Thymus (tissue), 11 donors: ENCODE measurements around the gene NHERF2. TPM values are rescaled to one million over a fixed set of nuclear protein-coding genes. Genes with fewer than 3 reads are reported as not detected.
"Not testable (repeated sequence)": the region's sequence is repeated elsewhere in the genome, so short reads cannot be mapped to it uniquely, and the experiment has no call there.

Source experiments
- DNase-seq, 9 donors: peaks; one replicate each; pipeline ENCODE4 v3.0.0-alpha.2; 2013; ENCODE audit warnings: low spot score in 9 of 9, low read depth in 6 of 9, missing footprints in 1 of 9
- H3K27ac ChIP-seq, 2 donors: one replicate each; pipeline ENCODE4 v1.5.1; 2013; ENCODE audit warnings: control low read depth in 1 of 2, low read depth in 1 of 2, low read length in 1 of 2, mild to moderate bottlenecking in 1 of 2, moderate library complexity in 1 of 2
- H3K27me3 ChIP-seq, 2 donors: one replicate each; pipeline ENCODE4 v1.5.1; 2013; ENCODE audit warnings: low read length in 1 of 2; ENCODE audit not compliant: control insufficient read depth in 2 of 2, insufficient read depth in 1 of 2
- H3K36me3 ChIP-seq, 2 donors: one replicate each; pipeline ENCODE4 v1.5.1; 2013; ENCODE audit warnings: low read length in 1 of 2, mild to moderate bottlenecking in 1 of 2, moderate library complexity in 1 of 2; ENCODE audit not compliant: control insufficient read depth in 2 of 2, insufficient read depth in 2 of 2
- H3K4me1 ChIP-seq, 2 donors: one replicate each; pipeline ENCODE4 v1.5.1; 2013; ENCODE audit warnings: low read length in 2 of 2; ENCODE audit not compliant: control insufficient read depth in 2 of 2, insufficient read depth in 2 of 2
- H3K4me3 ChIP-seq, 2 donors: one replicate each; pipeline ENCODE4 v1.5.1; 2013; ENCODE audit warnings: low read length in 2 of 2, control low read depth in 1 of 2, mild to moderate bottlenecking in 1 of 2
- H3K9me3 ChIP-seq, 2 donors: one replicate each; pipeline ENCODE4 v1.5.1; 2013; ENCODE audit warnings: low read length in 1 of 2, mild to moderate bottlenecking in 1 of 2; ENCODE audit not compliant: control insufficient read depth in 2 of 2, insufficient read depth in 1 of 2
- WGBS: extraction: QIAGEN DNeasy Blood & Tissue Kit; methylation state at CpG from one replicate; pipeline ENCODE4 v1.1.7; 2013; 5-methylcytosine and 5-hydroxymethylcytosine counted together
- polyA plus RNA-seq: library from polyadenylated mRNA; stranded (reverse); fragments of 200-250 nt; gene quantifications from one replicate; pipeline ENCODE4 v1.2.3, GENCODE V29; 2013
- total RNA-seq: library from RNA; stranded (reverse); fragments of 120-200 nt; gene quantifications from one replicate; pipeline ENCODE4 v1.2.4, GENCODE V29; 2013
- donor health status: healthy.

Gene NHERF2
- total and polyA plus RNA-seq, 2 donors, result 6.3 to 23.4 TPM

- Histone ChIP-seq H3K4me3 (peak overlapping the region; percentile 54 to 85), H3K36me3 (peaks cover 0 to 10% of the 10 kb centered on the region in 2 donors), H3K27me3 (no peaks in the 10 kb centered on the region), H3K9me3 (peaks cover 0 to 7% of the 10 kb centered on the region in 2 donors), H3K4me1 (peaks cover 26 to 32% of the 10 kb centered on the region in 2 donors), H3K27ac (peak overlapping the region; percentile 40 to 80)
- under 1% methylated on average over 55 of the region's 55 CpGs for WGBS
- DNase-seq, result no peak
These were observed 17.5 kb upstream of the NHERF2 start for GRCh38 chr16:2009164-2009711.

- no peaks in the 10 kb centered on the region for H3K27me3 ChIP-seq
- peak within 1 kb of the TSS; percentile 65 to 85 for H3K4me3 ChIP-seq
- peak in 8 of 9 donors; percentile 60 to 88 (median 72) for DNase-seq
- peak within 1 kb of the TSS; percentile 62 to 84 for H3K27ac ChIP-seq
- peaks cover 0 to 6% of the 10 kb centered on the region in 2 donors for H3K36me3 ChIP-seq
- 4% methylated on average over 52 of the region's 52 CpGs for WGBS
- H3K9me3 ChIP-seq, result peaks cover 0 to 3% of the 10 kb centered on the region in 2 donors
- H3K4me1 ChIP-seq, result peaks cover 26 to 28% of the 10 kb centered on the region in 2 donors
These were observed 16.8 kb upstream of the NHERF2 start, which contains the start of gene ZNF598 for GRCh38 chr16:2009791-2010510. TSS of gene ZNF598 (minus strand) at chr16:2009821.

GRCh38 chr16:2011726-2012125 is 15.0 kb upstream of the NHERF2 start:
- DNase-seq, H3K27me3 ChIP-seq, H3K4me3 ChIP-seq, H3K36me3 ChIP-seq, H3K27ac ChIP-seq, H3K9me3 ChIP-seq: not testable (repeated sequence)
- H3K4me1 ChIP-seq, result peaks cover 25 to 28% of the 10 kb centered on the region in 2 donors
- WGBS, result 90% methylated on average over 9 of the region's 9 CpGs

- WGBS, result 95% methylated on average over 15 of the region's 15 CpGs
- Histone ChIP-seq H3K27me3 (peaks cover 7 to 18% of the 10 kb centered on the region in 2 donors), H3K4me1 (peaks cover 7 to 13% of the 10 kb centered on the region in 2 donors), H3K4me3 (no peak overlapping the region), H3K36me3 (no peaks in the 10 kb centered on the region), H3K9me3 (peaks cover 0 to 8% of the 10 kb centered on the region in 2 donors), H3K27ac (no peak overlapping the region)
- no peak for DNase-seq
These were observed 13.2 kb upstream of the NHERF2 start for GRCh38 chr16:2013527-2013926.

GRCh38 chr16:2015117-2015946 is 11.4 kb upstream of the NHERF2 start:
- 96% methylated on average over 24 of the region's 24 CpGs for WGBS
- Histone ChIP-seq H3K9me3 (peaks cover 0 to 8% of the 10 kb centered on the region in 2 donors), H3K4me3 (no peak overlapping the region), H3K27ac (no peak overlapping the region), H3K36me3 (no peaks in the 10 kb centered on the region), H3K27me3 (peaks cover 23 to 37% of the 10 kb centered on the region in 2 donors), H3K4me1 (peaks cover 2 to 14% of the 10 kb centered on the region in 2 donors)
- DNase-seq, result no peak

- no peak overlapping the region for H3K27ac ChIP-seq
- no peaks in the 10 kb centered on the region for H3K36me3 ChIP-seq
- H3K4me3 ChIP-seq, result no peak overlapping the region
- DNase-seq, result no peak
- H3K4me1 ChIP-seq, result peaks cover 0 to 12% of the 10 kb centered on the region in 2 donors
- peaks cover 28 to 42% of the 10 kb centered on the region in 2 donors for H3K27me3 ChIP-seq
- WGBS, result 96% methylated on average over 7 of the region's 7 CpGs
- H3K9me3 ChIP-seq, result peaks cover 0 to 8% of the 10 kb centered on the region in 2 donors
These were observed 10.8 kb upstream of the NHERF2 start for GRCh38 chr16:2015947-2016208.

GRCh38 chr16:2016407-2016922 is 10.2 kb upstream of the NHERF2 start:
- peaks cover 0 to 12% of the 10 kb centered on the region in 2 donors for H3K4me1 ChIP-seq
- no peaks in the 10 kb centered on the region for H3K36me3 ChIP-seq
- H3K9me3 ChIP-seq, result peaks cover 0 to 8% of the 10 kb centered on the region in 2 donors
- 59% methylated on average over 13 of the region's 13 CpGs for WGBS
- DNase-seq, result no peak
- no peak overlapping the region for H3K4me3 ChIP-seq
- H3K27me3 ChIP-seq, result peaks cover 30 to 47% of the 10 kb centered on the region in 2 donors
- H3K27ac ChIP-seq, result no peak overlapping the region

GRCh38 chr16:2019518-2019920 is 7.2 kb upstream of the NHERF2 start, which contains the start of gene NPW:
TSS of gene NPW (plus strand) at chr16:2019785.
- H3K27ac ChIP-seq, result no peak within 1 kb of the TSS
- DNase-seq, result no peak
- no peak within 1 kb of the TSS for H3K4me3 ChIP-seq
- H3K9me3 ChIP-seq, result peaks cover 0 to 8% of the 10 kb centered on the region in 2 donors
- 3% methylated on average over 33 of the region's 33 CpGs for WGBS
- H3K4me1 ChIP-seq, result peaks cover 12 to 29% of the 10 kb centered on the region in 2 donors
- H3K27me3 ChIP-seq, result peaks cover 38 to 72% of the 10 kb centered on the region in 2 donors
- no peaks in the 10 kb centered on the region for H3K36me3 ChIP-seq
